A375 (cell line): ENCODE data around the gene STX3. TPM values are rescaled to one million over a fixed set of nuclear protein-coding genes. Genes with fewer than 3 reads are reported as not detected.

Experiments
- total RNA-seq: library from RNA; depleted of rRNA; stranded (reverse); fragments of >200 nt; shearing (Covaris generic); gene quantifications from 2 replicates; pipeline ENCODE4 v1.2.3, GENCODE V29; 2014; rRNA removed

Gene STX3
- 27.3 and 31.0 TPM in 2 replicates for total RNA-seq

DNA sequence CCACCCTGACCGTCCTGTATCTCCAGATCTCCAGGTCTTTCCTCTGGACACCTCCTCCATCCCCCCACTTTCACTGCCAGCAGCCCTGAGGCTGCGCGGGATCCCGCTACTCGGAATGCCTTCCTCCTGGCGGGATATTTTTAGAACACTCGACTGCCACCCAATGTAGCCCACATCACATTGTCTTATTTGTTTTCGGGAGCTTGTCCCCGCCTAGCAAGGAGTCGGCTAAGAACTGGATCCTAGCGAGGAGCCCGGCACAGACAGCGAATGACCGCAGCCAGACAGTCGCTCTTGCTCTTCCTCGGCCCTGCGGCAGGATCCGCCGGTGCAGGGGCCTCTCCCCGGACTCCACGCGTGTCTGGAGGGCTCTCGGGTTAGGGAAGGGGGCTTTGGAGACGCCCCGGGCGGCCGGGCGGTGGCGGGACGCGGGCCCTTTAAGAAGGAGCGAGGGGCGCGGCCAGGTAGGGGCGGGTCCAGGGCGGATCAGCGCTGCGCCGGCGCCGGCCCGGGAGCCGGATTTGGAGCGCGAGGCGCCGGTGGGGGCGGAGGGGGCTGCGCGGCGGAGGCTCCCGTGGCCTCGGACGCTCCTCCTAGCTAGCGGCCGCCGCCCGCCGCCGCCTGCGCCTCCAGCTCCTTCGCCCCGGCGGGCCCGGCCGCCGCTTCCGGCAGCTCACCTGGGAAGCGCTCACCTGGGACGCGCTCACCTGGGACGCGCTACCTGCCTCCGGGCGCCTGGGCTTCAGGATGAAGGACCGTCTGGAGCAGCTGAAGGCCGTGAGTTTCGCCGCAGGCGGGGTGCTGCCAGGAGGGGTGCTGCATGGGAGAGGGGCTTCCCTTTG lies at the start of gene STX3:
STX3 (plus strand) TSS at position 518 of the 842 bp plus-strand sequence; CDS start at position 748, 230 bp downstream.

DNA sequence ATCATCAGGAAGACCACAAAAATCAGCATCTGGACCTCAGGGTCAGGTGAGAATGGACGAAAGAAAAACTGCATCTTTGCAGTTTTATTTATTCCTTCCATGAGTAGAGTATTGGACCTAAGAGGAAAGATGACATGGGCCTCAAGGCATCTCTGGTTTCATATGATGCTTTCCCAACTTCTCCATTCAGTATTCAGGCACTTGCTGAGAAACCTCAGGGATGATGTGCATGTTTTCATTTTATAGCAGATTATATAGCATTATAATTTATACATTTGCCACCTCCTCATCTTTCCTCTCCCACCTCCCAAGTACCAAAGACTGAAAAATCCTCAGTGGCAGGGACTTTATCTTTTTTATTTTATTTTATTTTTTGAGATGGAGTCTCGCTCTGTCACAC lies 41.4 kb upstream of the STX3 start, which contains the start of gene OR10V1:
OR10V1 (minus strand) TSS at position 101 of the 400 bp plus-strand sequence; CDS start at position 101, 0 bp downstream.

DNA sequence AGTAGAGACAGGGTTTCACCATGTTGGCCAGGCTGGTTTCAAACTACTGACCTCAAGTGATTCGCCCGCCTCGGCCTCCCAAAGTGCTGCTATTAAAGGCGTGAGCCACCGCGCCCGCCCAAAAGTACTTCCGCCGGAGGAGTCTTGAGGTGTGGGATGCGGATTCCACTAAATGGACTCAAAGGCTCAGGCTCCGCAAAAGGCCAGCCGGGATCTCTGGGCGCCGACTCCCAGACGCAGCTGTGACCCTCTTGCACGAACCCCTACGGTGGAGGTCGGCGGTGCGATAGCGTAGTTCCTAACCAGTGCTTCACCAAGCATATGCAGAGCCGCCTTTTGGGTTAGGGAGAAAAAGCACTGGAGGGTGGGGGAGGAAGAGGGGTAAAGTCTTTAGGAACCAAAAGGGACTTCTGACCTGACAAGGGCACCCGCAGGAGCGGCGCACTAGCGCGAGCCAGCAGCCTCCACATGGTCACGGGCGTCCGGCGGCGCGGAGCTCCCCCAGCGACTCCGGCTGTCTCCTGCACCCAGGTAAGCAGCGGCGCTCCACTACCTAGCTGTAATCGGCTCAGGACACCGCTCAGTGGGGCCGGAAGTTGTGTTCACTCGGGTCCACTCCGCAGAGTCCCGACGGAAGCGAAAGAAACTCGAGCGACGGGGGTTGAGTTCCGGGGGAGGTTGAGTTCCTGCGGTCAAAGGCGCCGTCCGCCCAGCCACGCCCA lies 55.2 kb downstream of the STX3 start, which contains the start of gene MRPL16:
MRPL16 (minus strand) TSS at position 590 of the 722 bp plus-strand sequence; CDS start at position 470, 120 bp downstream.

DNA sequence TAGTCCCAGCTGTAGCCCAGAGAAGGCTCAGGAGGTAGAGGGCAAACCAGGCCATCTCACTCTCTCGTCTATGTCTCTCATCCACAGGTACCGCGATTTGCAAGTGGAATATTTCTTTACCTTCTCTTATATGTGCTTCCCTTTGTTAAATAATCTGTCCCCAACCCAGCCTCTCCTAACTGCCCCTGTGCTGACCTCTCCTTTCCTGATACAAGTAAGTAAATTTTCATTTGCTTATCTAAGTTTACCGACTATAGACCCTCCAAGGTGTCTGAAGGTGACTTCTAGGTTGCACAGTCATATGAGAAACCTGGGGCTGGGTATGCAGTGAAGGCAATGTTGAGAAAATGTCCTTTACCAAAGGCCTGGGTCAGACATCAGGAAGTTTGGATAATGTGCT lies 90.2 kb downstream of the STX3 start, which contains the start of gene CBLIF:
CBLIF (minus strand) TSS at position 101 of the 400 bp plus-strand sequence; CDS start at position 55, 46 bp downstream.

Other genes starting within 250 kb of the STX3 start
- gene OR4D9, start 243.8 kb upstream of the STX3 start, total RNA-seq, result not detected in 2 replicates
- 22.4 and 26.4 TPM in 2 replicates for gene OSBP, start 139.6 kb upstream of the STX3 start, total RNA-seq
- gene PATL1, start 86.3 kb upstream of the STX3 start, total RNA-seq, result 13.2 and 14.6 TPM in 2 replicates
- gene OR10V1, start 41.5 kb upstream of the STX3 start, total RNA-seq, result not detected in 2 replicates
- gene MRPL16, start 55.4 kb downstream of the STX3 start, total RNA-seq, result 88.9 and 99.5 TPM in 2 replicates
- not detected in 2 replicates for gene CBLIF, start 90.1 kb downstream of the STX3 start, total RNA-seq
- gene TCN1, start 111.1 kb downstream of the STX3 start, total RNA-seq, result 2.2 and 8.6 TPM in 2 replicates
- not detected in 2 replicates for gene OOSP3, start 123.4 kb downstream of the STX3 start, total RNA-seq
- not detected in 2 replicates for gene OOSP1, start 183.1 kb downstream of the STX3 start, total RNA-seq
- not detected in 2 replicates for gene OOSP4A, start 208.7 kb downstream of the STX3 start, total RNA-seq